ENCODE measurements around the gene USP24. TPM values are rescaled to one million over a fixed set of nuclear protein-coding genes. Genes with fewer than 3 reads are reported as not detected.

Gene USP24
- polyA plus RNA-seq, 1 of the 3 experiments (the other 2 are of a cell fraction): 8.1 TPM

DNA sequence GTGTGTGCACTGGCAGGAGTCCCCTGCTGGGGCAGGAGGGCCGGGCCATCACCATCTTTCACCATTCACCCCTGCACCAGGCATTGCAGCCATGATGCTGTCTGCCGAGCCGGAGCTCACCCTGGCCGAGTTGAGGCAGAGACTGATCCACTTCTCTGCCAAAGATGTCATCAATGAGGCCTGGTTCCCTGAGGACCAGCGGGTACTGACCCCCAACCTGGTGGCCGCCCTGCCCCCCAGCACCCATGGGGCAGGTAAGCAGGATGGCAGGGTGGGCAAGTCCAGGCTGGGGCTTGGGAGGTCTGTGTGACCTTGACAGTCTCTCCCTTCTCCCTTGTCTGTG is 157.2 kb downstream of the USP24 start:
- ChIA-PET CTCF (interaction anchor here (1.2 to 1.7 kb wide), 2 partner anchors 13 kb away, joined by 3 to 4 read pairs; no protein-coding TSS in a partner anchor), POLR2A (no interaction called here)
- no peak overlapping the region for H3K27ac ChIP-seq (ENCODE audit: low read depth in 2 of 2, low read length in 1 of 2)
- H3K9ac ChIP-seq: no peak overlapping the region
- H2AFZ ChIP-seq (ENCODE audit: low read depth): no peak overlapping the region
- DNase-seq: no peak
- TF ChIP-seq POLR2AphosphoS5 (IDR thresholded peaks at IDR 0.05; ENCODE audit: low read depth, low read length) (no peak), YY1 (IDR thresholded peaks at IDR 0.05; ENCODE audit: low read depth) (no peak), MXI1 (IDR thresholded peaks at IDR 0.05; ENCODE audit: low read depth, low read length) (no peak), NFIC (IDR thresholded peaks at IDR 0.05; ENCODE audit: borderline replicate concordance) (no peak), TEAD4 (IDR thresholded peaks at IDR 0.05; ENCODE audit: borderline replicate concordance, insufficient read depth) (no peak)
- TF ChIP-seq, protein P1, sequence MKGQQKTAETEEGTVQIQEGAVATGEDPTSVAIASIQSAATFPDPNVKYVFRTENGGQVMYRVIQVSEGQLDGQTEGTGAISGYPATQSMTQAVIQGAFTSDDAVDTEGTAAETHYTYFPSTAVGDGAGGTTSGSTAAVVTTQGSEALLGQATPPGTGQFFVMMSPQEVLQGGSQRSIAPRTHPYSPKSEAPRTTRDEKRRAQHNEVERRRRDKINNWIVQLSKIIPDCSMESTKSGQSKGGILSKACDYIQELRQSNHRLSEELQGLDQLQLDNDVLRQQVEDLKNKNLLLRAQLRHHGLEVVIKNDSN (IDR thresholded peaks at IDR 0.05; ENCODE audit: borderline replicate concordance, low read depth): no peak
- H3K9me3 ChIP-seq: no peaks in the 10 kb centered on the region
- H4K20me1 ChIP-seq (ENCODE audit: insufficient read depth): no peaks in the 10 kb centered on the region
- no peaks in the 10 kb centered on the region for H3K9me2 ChIP-seq
- no peaks in the 10 kb centered on the region for H3K36me3 ChIP-seq (replicated peaks in 1 of 2; ENCODE audit: control insufficient read depth in 1 of 2, insufficient read depth in 2 of 2, low read length in 1 of 2)
- no peaks in the 10 kb centered on the region for H3F3A ChIP-seq (replicated peaks; ENCODE audit: insufficient read depth)
- no peaks in the 10 kb centered on the region for H3K27me3 ChIP-seq (ENCODE audit: insufficient read depth)
- 70% methylated on average over 2 of the region's 6 CpGs for WGBS (ENCODE audit: low lambda C conversion rate)
- H3K79me2 ChIP-seq (ENCODE audit: insufficient read depth): no peaks in the 10 kb centered on the region
- H3K4me1 ChIP-seq (ENCODE audit: control insufficient read depth in 1 of 2, insufficient read depth in 2 of 2, low read depth in 1 of 2, low read length in 1 of 2): no peaks in the 10 kb centered on the region; a peak in 1 of 4 replicates
- no peak overlapping the region for H3K4me3 ChIP-seq (ENCODE audit: low read depth in 2 of 2, low read length in 1 of 2)
- H3K4me2 ChIP-seq: no peak overlapping the region

DNA sequence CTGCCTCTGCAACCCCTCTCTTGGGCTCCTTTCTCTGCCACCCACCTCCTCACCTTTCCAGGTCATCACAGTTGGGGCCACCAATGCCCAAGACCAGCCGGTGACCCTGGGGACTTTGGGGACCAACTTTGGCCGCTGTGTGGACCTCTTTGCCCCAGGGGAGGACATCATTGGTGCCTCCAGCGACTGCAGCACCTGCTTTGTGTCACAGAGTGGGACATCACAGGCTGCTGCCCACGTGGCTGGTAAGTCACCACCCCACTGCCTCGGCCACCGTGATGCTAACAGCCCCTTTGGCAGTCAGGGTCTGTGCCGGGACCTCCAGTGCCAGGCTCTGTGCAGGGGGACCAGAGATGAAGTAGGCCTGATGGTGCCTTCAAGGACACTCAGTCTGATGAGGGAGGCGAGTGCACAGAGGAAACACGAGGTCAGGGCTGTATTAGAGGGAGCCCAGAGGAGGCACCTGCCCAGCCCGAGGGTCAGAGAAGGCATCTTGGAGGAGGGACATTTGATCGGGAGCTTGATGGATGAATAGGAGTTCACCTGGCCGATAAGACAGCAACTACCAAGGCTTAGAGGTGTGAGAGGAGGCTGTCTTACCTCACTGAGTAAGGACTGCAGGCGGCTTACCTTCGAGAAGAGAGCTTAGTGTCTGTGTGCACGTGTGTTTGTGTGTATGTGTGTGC is 157.8 kb downstream of the USP24 start:
- Histone ChIP-seq H3K9ac (no peak overlapping the region), H3K9me3 (no peaks in the 10 kb centered on the region), H3K4me2 (no peak overlapping the region), H3K27me3 (ENCODE audit: insufficient read depth) (no peaks in the 10 kb centered on the region), H3K36me3 (replicated peaks in 1 of 2; ENCODE audit: control insufficient read depth in 1 of 2, insufficient read depth in 2 of 2, low read length in 1 of 2) (no peaks in the 10 kb centered on the region), H3K4me3 (ENCODE audit: low read depth in 2 of 2, low read length in 1 of 2) (no peak overlapping the region), H3K79me2 (ENCODE audit: insufficient read depth) (no peaks in the 10 kb centered on the region), H3K4me1 (ENCODE audit: control insufficient read depth in 1 of 2, insufficient read depth in 2 of 2, low read depth in 1 of 2, low read length in 1 of 2) (no peaks in the 10 kb centered on the region; a peak in 1 of 4 replicates), H3K27ac (ENCODE audit: low read depth in 2 of 2, low read length in 1 of 2) (no peak overlapping the region), H2AFZ (ENCODE audit: low read depth) (no peak overlapping the region), H4K20me1 (ENCODE audit: insufficient read depth) (no peaks in the 10 kb centered on the region), H3F3A (replicated peaks; ENCODE audit: insufficient read depth) (no peaks in the 10 kb centered on the region), H3K9me2 (no peaks in the 10 kb centered on the region)
- CTCF ChIA-PET: interaction anchor here (1.2 to 1.7 kb wide), 2 partner anchors 14 to 35 kb away, joined by 3 to 4 read pairs; no protein-coding TSS in a partner anchor
- no peak for DNase-seq
- 58% methylated on average over 9 of the region's 15 CpGs for WGBS (ENCODE audit: low lambda C conversion rate)
- TF ChIP-seq RFX5 (IDR thresholded peaks at IDR 0.05; ENCODE audit: low read length) (no peak), JUND (IDR thresholded peaks at IDR 0.05) (no peak), ELF1 (IDR thresholded peaks at IDR 0.05) (no peak), FOXM1 (IDR thresholded peaks at IDR 0.05; ENCODE audit: low read depth) (no peak), SIN3A (IDR thresholded peaks at IDR 0.05; ENCODE audit: borderline replicate concordance, low read depth, low read length) (no peak), RCOR1 (IDR thresholded peaks at IDR 0.05; ENCODE audit: low read length) (no peak), SMC3 (IDR thresholded peaks at IDR 0.05; ENCODE audit: low read depth, low read length) (no peak), TAF1 (IDR thresholded peaks at IDR 0.05; ENCODE audit: borderline replicate concordance, low read depth, low read length) (no peak), RAD21 (IDR thresholded peaks at IDR 0.05; ENCODE audit: low read length) (no peak)
- POLR2A ChIA-PET: no interaction called here
